SJSA1 (cell line): ENCODE data around the gene KTN1. TPM values are rescaled to one million over a fixed set of nuclear protein-coding genes. Genes with fewer than 3 reads are reported as not detected.

Source experiments
- DNase-seq, 2 experiments: peaks; one replicate each; pipeline ENCODE4 v3.0.0-alpha.2; 2015 to 2020; ENCODE audit warnings: low spot score in 2 of 2, low read depth in 1 of 2
- H3K27ac ChIP-seq: fragments of 250-450 bp; sonication (Bioruptor Pico); 2 replicates; pipeline ENCODE4 v1.5.1; 2020; ENCODE audit warnings: mild to moderate bottlenecking, moderate library complexity
- H3K27me3 ChIP-seq: fragments of 250-450 bp; sonication (Bioruptor Pico); replicated peaks from 2 replicates; pipeline ENCODE4 v1.5.1; 2020; ENCODE audit warnings: mild to moderate bottlenecking, moderate library complexity
- H3K36me3 ChIP-seq: fragments of 250-450 bp; sonication (Bioruptor Pico); 2 replicates; pipeline ENCODE4 v1.5.1; 2020; ENCODE audit warnings: mild to moderate bottlenecking
- H3K4me1 ChIP-seq: fragments of 250-450 bp; sonication (Bioruptor Pico); replicated peaks from 2 replicates; pipeline ENCODE4 v1.6.1; 2021; ENCODE audit warnings: mild to moderate bottlenecking
- H3K4me3 ChIP-seq: fragments of 250-450 bp; sonication (Bioruptor Pico); 2 replicates; pipeline ENCODE4 v1.5.1; 2020; ENCODE audit warnings: mild to moderate bottlenecking
- H3K9me3 ChIP-seq: fragments of 250-450 bp; sonication (Bioruptor Pico); replicated peaks from 2 replicates; pipeline ENCODE4 v1.5.1; 2020; ENCODE audit warnings: mild to moderate bottlenecking
- total RNA-seq: library from RNA; depleted of rRNA; stranded (reverse); fragments of >200 nt; shearing (Covaris generic); gene quantifications from 2 replicates; pipeline ENCODE4 v1.2.3, GENCODE V29; 2014; rRNA removed

Gene KTN1
- total RNA-seq, 1 experiment from 2014 or later: 247 TPM

DNA sequence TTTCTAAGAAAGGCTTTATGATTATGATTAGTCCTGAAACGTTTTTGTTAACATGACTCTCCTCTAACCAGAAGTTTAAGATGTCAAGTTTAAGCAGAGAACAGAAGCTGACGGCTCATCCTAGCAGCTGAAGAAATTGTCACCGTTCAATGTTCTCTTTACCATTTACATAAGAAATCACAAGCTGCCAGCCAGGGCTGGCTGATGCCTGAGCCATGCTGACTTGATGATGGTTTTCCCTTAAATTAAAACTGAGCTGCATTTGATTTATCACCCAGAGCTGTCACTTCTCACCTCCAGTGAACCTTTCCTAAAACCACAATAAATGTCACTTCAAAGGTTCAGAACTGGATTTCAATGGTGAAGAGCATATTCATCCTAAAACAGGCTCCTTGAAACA lies 153.6 kb downstream of the KTN1 start:
- no peaks in the 10 kb centered on the region for H3K27me3 ChIP-seq
- no peak overlapping the region for H3K27ac ChIP-seq
- no peaks in the 10 kb centered on the region for H3K4me1 ChIP-seq
- H3K4me3 ChIP-seq: no peak overlapping the region
- no peaks in the 10 kb centered on the region for H3K36me3 ChIP-seq
- DNase-seq: no peak
- H3K9me3 ChIP-seq: peaks cover 3% of the 10 kb centered on the region; the same call in 1 of the 2 replicates

Other genes starting within 250 kb of the KTN1 start
- gene ATG14, start 168.4 kb upstream of the KTN1 start, total RNA-seq: 5.6 and 8.3 TPM in 2 replicates
- not detected in 2 replicates for gene TBPL2, start 139.6 kb upstream of the KTN1 start, total RNA-seq